HFFc6 (cell line): ENCODE data around the gene CFAP77. TPM values are rescaled to one million over a fixed set of nuclear protein-coding genes. Genes with fewer than 3 reads are reported as not detected.
A peak's percentile ranks its signal among the peaks of the same experiment; 100 is the strongest.

Experiments used
- DNase-seq: peaks from one replicate; pipeline ENCODE4 v3.0.0-alpha.2; 2018
- H3K27ac Mint-ChIP-seq: 2 replicates; pipeline ENCODE4 v1.8.0; 2020; ENCODE audit warnings: mild to moderate bottlenecking, mixed read lengths
- H3K27me3 Mint-ChIP-seq: 2 replicates; pipeline ENCODE4 v1.8.0; 2021; ENCODE audit warnings: mild to moderate bottlenecking, moderate library complexity, mixed read lengths; ENCODE audit not compliant: insufficient read depth
- H3K36me3 Mint-ChIP-seq: 2 replicates; pipeline ENCODE4 v1.8.0; 2021; ENCODE audit warnings: low read depth, mixed read lengths
- H3K4me1 Mint-ChIP-seq: 2 replicates; pipeline ENCODE4 v1.8.0; 2020; ENCODE audit warnings: low read depth, mixed read lengths
- H3K4me3 Mint-ChIP-seq: 2 replicates; pipeline ENCODE4 v1.8.0; 2020; ENCODE audit warnings: mild to moderate bottlenecking, moderate library complexity, mixed read lengths
- H3K9me3 Mint-ChIP-seq: 2 replicates; pipeline ENCODE4 v1.8.0; 2020; ENCODE audit warnings: mild to moderate bottlenecking, mixed read lengths
- total RNA-seq, 6 experiments: library from RNA; stranded (reverse); fragmentation: NEBNext Ultra II Directional; extraction: Animal tissue kit (Norgen Biotek cat#: 25700); gene quantifications; 2 replicates in 1 of 6; 3 replicates in 5 of 6; pipeline ENCODE4 v1.2.3, GENCODE V29; 2021
- TF ChIP-seq, protein P1 (sequence below): fragments of 200-600 bp; sonication (generic); IDR thresholded peaks from 2 replicates; pipeline ENCODE4 v1.5.0; 2021; ENCODE audit warnings: antibody characterized with exemption, mild to moderate bottlenecking

CFAP77 gene
- total RNA-seq, 6 experiments from 2014 or later, result not detected

DNA sequence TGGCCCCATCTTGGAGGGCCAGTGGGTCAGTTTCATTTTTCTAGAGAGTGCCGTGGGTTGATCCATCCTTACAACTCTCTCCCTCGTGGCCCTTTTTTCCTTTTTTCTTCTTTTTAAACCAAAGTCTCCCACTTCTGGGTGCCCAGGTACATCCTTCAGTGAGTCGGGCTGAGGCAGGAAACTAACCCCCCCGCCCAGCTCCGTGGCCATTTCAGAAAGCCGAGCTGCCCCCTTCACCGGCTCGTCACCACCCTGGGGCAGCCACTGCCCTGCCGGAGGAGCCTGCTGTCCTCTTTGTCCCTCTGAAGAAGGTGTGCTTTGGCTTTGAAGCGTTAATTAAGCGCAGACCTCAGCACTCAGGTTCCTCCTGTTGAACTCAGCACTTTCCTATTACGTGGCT, 5.2 kb downstream of the CFAP77 start:
- DNase-seq, result no peak
- H3K36me3 Mint-ChIP-seq, result no peaks in the 10 kb centered on the region
- no peaks in the 10 kb centered on the region for H3K9me3 Mint-ChIP-seq
- H3K4me1 Mint-ChIP-seq, result peaks cover 5% of the 10 kb centered on the region; the same call in 1 of the 2 replicates
- H3K27ac Mint-ChIP-seq, result no peak overlapping the region
- peaks cover 47% of the 10 kb centered on the region for H3K27me3 Mint-ChIP-seq
- peak overlapping the region; percentile 66 for H3K4me3 Mint-ChIP-seq
- TF ChIP-seq, protein P1, sequence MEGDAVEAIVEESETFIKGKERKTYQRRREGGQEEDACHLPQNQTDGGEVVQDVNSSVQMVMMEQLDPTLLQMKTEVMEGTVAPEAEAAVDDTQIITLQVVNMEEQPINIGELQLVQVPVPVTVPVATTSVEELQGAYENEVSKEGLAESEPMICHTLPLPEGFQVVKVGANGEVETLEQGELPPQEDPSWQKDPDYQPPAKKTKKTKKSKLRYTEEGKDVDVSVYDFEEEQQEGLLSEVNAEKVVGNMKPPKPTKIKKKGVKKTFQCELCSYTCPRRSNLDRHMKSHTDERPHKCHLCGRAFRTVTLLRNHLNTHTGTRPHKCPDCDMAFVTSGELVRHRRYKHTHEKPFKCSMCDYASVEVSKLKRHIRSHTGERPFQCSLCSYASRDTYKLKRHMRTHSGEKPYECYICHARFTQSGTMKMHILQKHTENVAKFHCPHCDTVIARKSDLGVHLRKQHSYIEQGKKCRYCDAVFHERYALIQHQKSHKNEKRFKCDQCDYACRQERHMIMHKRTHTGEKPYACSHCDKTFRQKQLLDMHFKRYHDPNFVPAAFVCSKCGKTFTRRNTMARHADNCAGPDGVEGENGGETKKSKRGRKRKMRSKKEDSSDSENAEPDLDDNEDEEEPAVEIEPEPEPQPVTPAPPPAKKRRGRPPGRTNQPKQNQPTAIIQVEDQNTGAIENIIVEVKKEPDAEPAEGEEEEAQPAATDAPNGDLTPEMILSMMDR, result no peak

DNA sequence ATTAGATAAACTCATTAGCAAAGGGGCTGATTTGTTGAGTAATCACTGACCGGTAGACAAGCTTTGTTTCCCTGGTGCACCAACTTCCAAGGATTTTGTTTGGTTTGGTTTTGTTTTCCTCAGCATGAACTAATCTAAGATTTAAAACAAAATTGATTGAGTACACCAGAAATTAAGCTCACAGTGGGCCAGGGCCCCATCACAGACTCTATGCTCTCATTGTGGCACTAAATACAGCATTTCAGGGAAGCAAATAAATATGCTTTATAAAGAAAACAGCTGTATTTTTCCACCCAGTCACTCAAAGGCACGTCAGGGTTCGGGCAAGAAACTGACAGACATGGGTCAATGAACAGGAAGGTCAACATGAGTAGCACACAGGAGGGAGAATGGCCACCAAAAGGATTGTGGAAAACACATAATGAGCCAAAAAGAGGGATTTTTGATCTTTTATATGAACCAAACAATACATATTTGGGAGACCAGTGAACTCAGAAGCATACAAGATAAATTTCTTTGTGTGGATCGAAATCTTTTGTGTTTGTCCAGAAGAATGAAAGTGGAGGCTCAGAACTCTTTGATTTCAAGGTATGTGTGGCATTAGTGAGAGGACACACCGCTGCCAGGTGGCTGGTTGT, 8.8 kb downstream of the CFAP77 start:
- no peaks in the 10 kb centered on the region for H3K36me3 Mint-ChIP-seq
- TF ChIP-seq, protein P1, result no peak
- peaks cover 55% of the 10 kb centered on the region for H3K27me3 Mint-ChIP-seq
- H3K27ac Mint-ChIP-seq, result no peak overlapping the region
- no peak overlapping the region for H3K4me3 Mint-ChIP-seq
- no peak for DNase-seq
- no peaks in the 10 kb centered on the region; the same call in 1 of the 2 replicates for H3K4me1 Mint-ChIP-seq
- no peaks in the 10 kb centered on the region for H3K9me3 Mint-ChIP-seq

DNA sequence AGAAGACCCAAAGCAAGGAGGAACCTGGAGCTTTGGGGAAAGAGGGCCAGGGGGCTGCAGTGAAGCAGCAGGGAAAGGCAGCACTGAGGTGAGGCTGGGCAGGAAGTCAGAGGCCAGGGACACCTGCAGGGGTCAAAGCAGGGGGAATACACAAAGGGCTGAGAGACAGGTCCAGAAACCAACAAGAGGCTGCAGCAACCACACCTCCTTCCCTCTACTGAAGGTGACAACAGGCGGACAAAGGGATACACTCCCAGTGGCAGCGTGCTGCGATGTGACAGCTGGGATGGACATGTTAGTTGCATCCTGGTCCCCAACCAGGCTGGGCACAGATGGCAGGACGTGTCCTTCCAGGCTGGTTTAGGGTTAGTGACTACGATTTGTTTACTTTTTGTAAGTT, 12.6 kb downstream of the CFAP77 start:
- Mint-ChIP-seq H3K4me3 (no peak overlapping the region), H3K9me3 (no peaks in the 10 kb centered on the region), H3K4me1 (no peaks in the 10 kb centered on the region), H3K27ac (no peak overlapping the region), H3K27me3 (peaks cover 51% of the 10 kb centered on the region), H3K36me3 (no peaks in the 10 kb centered on the region)
- no peak for DNase-seq
- TF ChIP-seq, protein P1, result no peak

DNA sequence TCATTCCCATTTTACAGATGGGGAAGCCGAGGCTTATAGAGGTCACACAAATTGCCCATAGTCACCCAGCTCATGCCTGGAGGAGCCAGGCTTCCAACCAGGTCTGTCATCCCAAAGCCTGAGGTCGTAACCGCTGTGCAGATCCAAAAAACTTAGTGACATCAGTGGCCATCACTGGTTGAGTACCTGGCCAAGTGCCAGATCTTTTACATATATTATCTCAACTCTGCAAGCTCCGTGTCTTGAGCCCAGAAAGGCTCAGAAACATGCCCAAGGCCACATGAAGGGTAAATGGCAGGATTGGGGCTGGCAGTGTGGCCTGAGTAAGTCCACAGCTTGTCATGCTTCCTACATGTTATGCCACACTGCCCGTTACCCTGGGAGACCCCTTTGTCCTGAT, 13.5 kb downstream of the CFAP77 start:
- no peak for DNase-seq
- H3K27me3 Mint-ChIP-seq, result peaks cover 47% of the 10 kb centered on the region
- H3K9me3 Mint-ChIP-seq, result no peaks in the 10 kb centered on the region
- H3K4me3 Mint-ChIP-seq, result no peak overlapping the region
- no peaks in the 10 kb centered on the region for H3K4me1 Mint-ChIP-seq
- no peaks in the 10 kb centered on the region for H3K36me3 Mint-ChIP-seq
- H3K27ac Mint-ChIP-seq, result no peak overlapping the region
- TF ChIP-seq, protein P1, result no peak

DNA sequence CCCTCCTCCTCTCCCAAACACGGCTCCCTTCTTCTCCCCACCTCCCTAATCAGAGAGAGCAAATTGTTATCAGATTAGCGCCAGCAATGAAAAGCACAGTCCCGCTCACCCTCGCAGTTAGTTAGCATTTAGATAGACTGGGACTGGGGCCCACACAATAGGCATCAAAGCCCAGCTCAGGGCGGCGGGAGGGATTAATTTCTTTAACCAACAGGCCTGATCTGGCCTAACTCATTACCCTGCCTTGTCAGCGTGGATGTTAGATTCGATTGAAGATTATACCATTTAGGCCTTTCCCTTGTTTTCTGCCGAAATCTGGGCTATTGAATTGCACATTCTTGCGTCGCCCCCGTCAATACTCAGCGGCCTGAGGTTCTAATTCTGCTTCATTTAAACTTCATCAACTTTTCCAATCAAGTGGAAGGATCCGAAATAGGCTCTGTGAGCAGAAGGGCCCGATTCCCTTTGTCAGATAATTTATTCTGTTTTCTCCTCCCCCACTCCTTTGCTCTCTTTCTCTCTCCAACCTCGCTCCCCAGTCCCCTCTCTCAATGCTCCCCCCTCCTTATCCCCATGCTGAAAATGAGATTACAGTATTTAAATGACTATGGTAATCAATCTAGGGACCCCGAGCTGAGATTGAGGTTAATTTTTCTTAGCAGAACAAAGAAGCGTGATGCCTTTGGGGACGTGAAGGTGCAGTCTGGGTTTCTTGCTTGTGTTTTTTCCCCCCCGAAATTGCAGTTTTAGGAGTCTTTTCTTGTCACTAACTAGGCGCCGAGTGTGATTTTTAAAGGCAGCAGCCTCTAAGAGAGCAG, 15.1 kb downstream of the CFAP77 start:
- TF ChIP-seq, protein P1, result no peak
- Mint-ChIP-seq H3K27ac (no peak overlapping the region), H3K27me3 (peaks cover 54% of the 10 kb centered on the region), H3K4me3 (no peak overlapping the region), H3K9me3 (no peaks in the 10 kb centered on the region), H3K36me3 (no peaks in the 10 kb centered on the region), H3K4me1 (no peaks in the 10 kb centered on the region)
- DNase-seq, result no peak
